Omental fat pad (tissue), 4 donors: ENCODE results near the gene GDI1. TPM values are rescaled to one million over a fixed set of nuclear protein-coding genes. Genes with fewer than 3 reads are reported as not detected.

Experiments used
- ATAC-seq: fragments of 150-250 bp; one replicate; pipeline ENCODE4 v1.9.1; 2016; ENCODE audit warnings: mild to moderate bottlenecking, moderate library complexity; ENCODE audit not compliant: low FRiP score
- DNase-seq: peaks from one replicate; pipeline ENCODE4 v3.0.0-alpha.2; 2019; ENCODE audit warnings: low spot score
- CTCF ChIP-seq, 3 donors: fragments of 450-650 bp; IDR thresholded peaks; one replicate each; pipeline ENCODE4 v1.5.1; 2016 to 2017; ENCODE audit warnings: antibody characterized with exemption in 3 of 3, mild to moderate bottlenecking in 3 of 3, moderate library complexity in 2 of 3
- total RNA-seq, 4 donors: library from RNA; depleted of rRNA; stranded (reverse); fragments of >200 nt; gene quantifications; one replicate each; pipeline ENCODE4 v1.1.0, GENCODE V29; 2016

GDI1 gene
- total RNA-seq, 4 donors from 2014 or later: 75.3 to 119 (median 96.9) TPM

- no peak for TF ChIP-seq CTCF (IDR thresholded peaks at IDR 0.05)
- DNase-seq: no peak
- peak; percentile 25 for ATAC-seq
Observed at GRCh38 chrX:154457491-154458115, 20.6 kb downstream of the GDI1 start.

GRCh38 chrX:154458116-154458953 lies 21.4 kb downstream of the GDI1 start, which contains the start of gene PLXNA3:
TSS of gene PLXNA3 (plus strand) at chrX:154458281. CDS start at chrX:154460184, 1,903 bp downstream.
- ATAC-seq (peak; percentile 84), DNase-seq (no peak)
- TF ChIP-seq CTCF (IDR thresholded peaks at IDR 0.05): no peak

GRCh38 chrX:154458954-154459778 lies 22.2 kb downstream of the GDI1 start:
- DNase-seq (no peak), ATAC-seq (peak; percentile 4)
- no peak for TF ChIP-seq CTCF (IDR thresholded peaks at IDR 0.05)

- DNase-seq (no peak), ATAC-seq (no peak)
- no peak for TF ChIP-seq CTCF (IDR thresholded peaks at IDR 0.05)
Observed at GRCh38 chrX:154459832-154460231, 22.9 kb downstream of the GDI1 start.

- no peak for TF ChIP-seq CTCF (IDR thresholded peaks at IDR 0.05)
- DNase-seq (no peak), ATAC-seq (no peak)
Observed at GRCh38 chrX:154460326-154460725, 23.4 kb downstream of the GDI1 start.

- no peak for TF ChIP-seq CTCF (IDR thresholded peaks at IDR 0.05)
- ATAC-seq: no peak
- DNase-seq: no peak
Observed at GRCh38 chrX:154462396-154462795, 25.4 kb downstream of the GDI1 start.
